A673 (cell line): ENCODE data around the gene PON3.

Experiments used
- EZH2 ChIP-seq: fragments of 200-600 bp; sonication (generic); IDR thresholded peaks from 2 replicates; pipeline ENCODE4 v1.6.1; 2017; ENCODE audit warnings: borderline replicate concordance, low read depth, mild to moderate bottlenecking, mixed read lengths, antibody characterized with exemption, low read length; ENCODE audit not compliant: poor library complexity, severe bottlenecking
- TF ChIP-seq, protein P1 (sequence below): fragments of 300-800, 200-600 bp; sonication (generic); conservative IDR thresholded peaks from 2 replicates; pipeline ENCODE4 v1.5.1; 2017; ENCODE audit warnings: low read depth, mild to moderate bottlenecking, antibody characterized with exemption, low read length, moderate library complexity, mixed read lengths

DNA sequence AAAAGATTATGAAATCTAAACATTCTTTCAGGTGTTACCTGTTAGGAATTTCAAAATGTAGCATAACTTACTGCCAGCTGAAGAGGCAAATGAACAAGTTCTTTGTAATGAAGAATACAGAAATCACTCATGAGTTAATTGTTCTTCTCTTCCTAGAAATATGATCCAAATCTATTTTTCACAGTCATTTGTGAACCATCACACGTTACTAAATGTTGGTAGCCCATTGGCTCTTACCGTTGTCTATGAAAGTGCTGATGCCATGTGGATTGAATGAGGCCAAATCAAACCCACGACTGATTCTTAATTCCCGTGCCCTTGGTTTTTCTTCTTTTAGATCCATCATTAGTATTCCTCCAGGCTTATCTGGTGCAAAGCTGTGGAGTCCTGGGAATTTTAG, 15.9 kb upstream of the PON3 start:
- TF ChIP-seq, protein P1, sequence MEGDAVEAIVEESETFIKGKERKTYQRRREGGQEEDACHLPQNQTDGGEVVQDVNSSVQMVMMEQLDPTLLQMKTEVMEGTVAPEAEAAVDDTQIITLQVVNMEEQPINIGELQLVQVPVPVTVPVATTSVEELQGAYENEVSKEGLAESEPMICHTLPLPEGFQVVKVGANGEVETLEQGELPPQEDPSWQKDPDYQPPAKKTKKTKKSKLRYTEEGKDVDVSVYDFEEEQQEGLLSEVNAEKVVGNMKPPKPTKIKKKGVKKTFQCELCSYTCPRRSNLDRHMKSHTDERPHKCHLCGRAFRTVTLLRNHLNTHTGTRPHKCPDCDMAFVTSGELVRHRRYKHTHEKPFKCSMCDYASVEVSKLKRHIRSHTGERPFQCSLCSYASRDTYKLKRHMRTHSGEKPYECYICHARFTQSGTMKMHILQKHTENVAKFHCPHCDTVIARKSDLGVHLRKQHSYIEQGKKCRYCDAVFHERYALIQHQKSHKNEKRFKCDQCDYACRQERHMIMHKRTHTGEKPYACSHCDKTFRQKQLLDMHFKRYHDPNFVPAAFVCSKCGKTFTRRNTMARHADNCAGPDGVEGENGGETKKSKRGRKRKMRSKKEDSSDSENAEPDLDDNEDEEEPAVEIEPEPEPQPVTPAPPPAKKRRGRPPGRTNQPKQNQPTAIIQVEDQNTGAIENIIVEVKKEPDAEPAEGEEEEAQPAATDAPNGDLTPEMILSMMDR = no peak
- no peak for TF ChIP-seq EZH2
